B cell (primary cell): ENCODE results near the gene TBC1D14.

ENCODE experiments used
- CTCF ChIP-seq: fragments of 200-600 bp; IDR thresholded peaks from one replicate; pipeline ENCODE4 v1.8.0; 2022; ENCODE audit warnings: antibody characterized with exemption, mild to moderate bottlenecking
- EZH2 ChIP-seq: IDR thresholded peaks from 2 replicates; pipeline ENCODE4 v1.6.1; 2012; ENCODE audit warnings: borderline replicate concordance, low read depth, mild to moderate bottlenecking, moderate library complexity, low read length; ENCODE audit not compliant: insufficient read depth, poor library complexity, severe bottlenecking

GRCh38 chr4:6923507-6923906 is 13.9 kb downstream of the TBC1D14 start:
- TF ChIP-seq CTCF, result no peak
- TF ChIP-seq EZH2, result no peak
